ENCODE data around the gene STUM.

STUM gene

GRCh38 chr1:226632169-226632879, 83.8 kb downstream of the STUM start:
- H3K27me3 ChIP-seq (ENCODE audit: insufficient read depth, poor library complexity, severe bottlenecking): no peaks in the 10 kb centered on the region
- H3K4me3 ChIP-seq (ENCODE audit: severe bottlenecking): no peak overlapping the region
- DNase-seq (ENCODE audit: low spot score): no peak
- TF ChIP-seq CTCF (IDR thresholded peaks at IDR 0.05; ENCODE audit: poor library complexity, severe bottlenecking): no peak
- no peaks in the 10 kb centered on the region for H3K36me3 ChIP-seq (ENCODE audit: low read depth)
- ATAC-seq (ENCODE audit: low read depth): no peak
- no peak overlapping the region for H3K27ac ChIP-seq (ENCODE audit: poor library complexity, severe bottlenecking)
- H3K4me1 ChIP-seq (ENCODE audit: insufficient read depth, poor library complexity, severe bottlenecking): no peaks in the 10 kb centered on the region
- no peaks in the 10 kb centered on the region for H3K9me3 ChIP-seq (ENCODE audit: severe bottlenecking)

GRCh38 chr1:226632922-226633351, 84.4 kb downstream of the STUM start:
- no peaks in the 10 kb centered on the region for H3K4me1 ChIP-seq (ENCODE audit: insufficient read depth, poor library complexity, severe bottlenecking)
- H3K36me3 ChIP-seq (ENCODE audit: low read depth): no peaks in the 10 kb centered on the region
- DNase-seq (ENCODE audit: low spot score) (no peak), ATAC-seq (ENCODE audit: low read depth) (no peak)
- no peaks in the 10 kb centered on the region for H3K27me3 ChIP-seq (ENCODE audit: insufficient read depth, poor library complexity, severe bottlenecking)
- no peak overlapping the region for H3K27ac ChIP-seq (ENCODE audit: poor library complexity, severe bottlenecking)
- H3K9me3 ChIP-seq (ENCODE audit: severe bottlenecking): no peaks in the 10 kb centered on the region
- TF ChIP-seq CTCF (IDR thresholded peaks at IDR 0.05; ENCODE audit: poor library complexity, severe bottlenecking): no peak
- no peak overlapping the region for H3K4me3 ChIP-seq (ENCODE audit: severe bottlenecking)

- Histone ChIP-seq H3K36me3 (ENCODE audit: low read depth) (no peaks in the 10 kb centered on the region), H3K4me3 (ENCODE audit: severe bottlenecking) (no peak overlapping the region), H3K4me1 (ENCODE audit: insufficient read depth, poor library complexity, severe bottlenecking) (no peaks in the 10 kb centered on the region), H3K27ac (ENCODE audit: poor library complexity, severe bottlenecking) (no peak overlapping the region), H3K27me3 (ENCODE audit: insufficient read depth, poor library complexity, severe bottlenecking) (no peaks in the 10 kb centered on the region), H3K9me3 (ENCODE audit: severe bottlenecking) (no peaks in the 10 kb centered on the region)
- ATAC-seq (ENCODE audit: low read depth): no peak
- TF ChIP-seq CTCF (IDR thresholded peaks at IDR 0.05; ENCODE audit: poor library complexity, severe bottlenecking): no peak
- no peak for DNase-seq (ENCODE audit: low spot score)
These were observed 85.1 kb downstream of the STUM start for GRCh38 chr1:226633541-226634165.

- Histone ChIP-seq H3K27ac (ENCODE audit: poor library complexity, severe bottlenecking) (no peak overlapping the region), H3K4me1 (ENCODE audit: insufficient read depth, poor library complexity, severe bottlenecking) (no peaks in the 10 kb centered on the region)
These were observed 85.6 kb downstream of the STUM start for GRCh38 chr1:226634166-226634588.

More at GRCh38 chr1:226634166-226634588, 85.6 kb downstream of the STUM start:
- peak; percentile 63; the same call in 2 of the 3 replicates for ATAC-seq (ENCODE audit: low read depth)
- Histone ChIP-seq H3K9me3 (ENCODE audit: severe bottlenecking) (no peaks in the 10 kb centered on the region), H3K36me3 (ENCODE audit: low read depth) (no peaks in the 10 kb centered on the region), H3K4me3 (ENCODE audit: severe bottlenecking) (no peak overlapping the region), H3K27me3 (ENCODE audit: insufficient read depth, poor library complexity, severe bottlenecking) (no peaks in the 10 kb centered on the region)
- TF ChIP-seq CTCF (IDR thresholded peaks at IDR 0.05; ENCODE audit: poor library complexity, severe bottlenecking): peak; percentile 80
- no peak for DNase-seq (ENCODE audit: low spot score)
